Effector CD8-positive, alpha-beta T cell (primary cell): ENCODE measurements around the gene MICAL2.

Source experiments
- DNase-seq: peaks from one replicate; lab custom pipeline; 2025; lab: John Stamatoyannopoulos, UW

The MICAL2 gene

GRCh38 chr11:12098601-12099000, 11.8 kb upstream of the MICAL2 start:
- DNase-seq = no peak

GRCh38 chr11:12099132-12099873, 11.1 kb upstream of the MICAL2 start:
- no peak for DNase-seq

GRCh38 chr11:12100429-12100828, 10.0 kb upstream of the MICAL2 start:
- DNase-seq = no peak

- no peak for DNase-seq
Observed at GRCh38 chr11:12100841-12101242, 9.5 kb upstream of the MICAL2 start.

- no peak for DNase-seq
Observed at GRCh38 chr11:12101318-12101717, 9.1 kb upstream of the MICAL2 start.

- no peak for DNase-seq
Observed at GRCh38 chr11:12102588-12103410, 7.6 kb upstream of the MICAL2 start.

GRCh38 chr11:12103411-12104225, 6.8 kb upstream of the MICAL2 start:
- no peak for DNase-seq

GRCh38 chr11:12105471-12105870, 4.9 kb upstream of the MICAL2 start:
- DNase-seq = no peak

GRCh38 chr11:12106101-12106500, 4.3 kb upstream of the MICAL2 start:
- DNase-seq = no peak

GRCh38 chr11:12106501-12106900, 3.9 kb upstream of the MICAL2 start:
- DNase-seq = no peak

- DNase-seq = no peak
Observed at GRCh38 chr11:12108875-12109453, 1.4 kb upstream of the MICAL2 start.

GRCh38 chr11:12109591-12110196, 696 bp upstream of the MICAL2 start:
- DNase-seq = no peak

GRCh38 chr11:12110714-12111548, 541 bp downstream of the MICAL2 start:
- DNase-seq = peak; percentile 10

- no peak for DNase-seq
Observed at GRCh38 chr11:12111549-12112520, 1.4 kb downstream of the MICAL2 start.

GRCh38 chr11:12112750-12113149, 2.4 kb downstream of the MICAL2 start:
- DNase-seq = no peak

GRCh38 chr11:12113294-12113693, 2.9 kb downstream of the MICAL2 start:
- DNase-seq = no peak

GRCh38 chr11:12114193-12115033, 4.0 kb downstream of the MICAL2 start:
- no peak for DNase-seq

- no peak for DNase-seq
Observed at GRCh38 chr11:12116425-12117032, 6.1 kb downstream of the MICAL2 start.
